Stimulated activated naive B cell treated with anti-CD40 and anti-IgM and Interleukin-4, amounts not matched to agents 10 μg/mL and 1 μg/mL and 100 μg/mL, for 72 hours (primary cell): ENCODE measurements around the gene OXTR.

ENCODE experiments used
- ATAC-seq, 2 donors: fragments of 150-1000 bp; cut with Tn5 transposase; replicated peaks; 2 replicates each; pipeline ENCODE4 v1.10.0; 2021; ENCODE audit warnings: moderate library complexity in 1 of 2
- DNase-seq: peaks from one replicate; pipeline ENCODE4 v3.0.0; 2021
- H3K27ac Mint-ChIP-seq: one replicate; pipeline ENCODE4 v1.8.0; 2022; ENCODE audit warnings: mild to moderate bottlenecking, mixed read lengths
- H3K27me3 Mint-ChIP-seq, 2 donors: one replicate each; pipeline ENCODE4 v1.8.0; 2022; ENCODE audit warnings: mixed read lengths in 2 of 2
- H3K36me3 Mint-ChIP-seq, 2 donors: one replicate each; pipeline ENCODE4 v1.8.0; 2022; ENCODE audit warnings: mixed read lengths in 2 of 2, mild to moderate bottlenecking in 1 of 2
- H3K4me1 Mint-ChIP-seq, 2 donors: one replicate each; pipeline ENCODE4 v1.8.0; 2022; ENCODE audit warnings: mixed read lengths in 2 of 2, mild to moderate bottlenecking in 1 of 2
- H3K4me3 Mint-ChIP-seq, 2 donors: one replicate each; pipeline ENCODE4 v1.8.0; 2022; ENCODE audit warnings: mild to moderate bottlenecking in 2 of 2, mixed read lengths in 2 of 2, moderate library complexity in 1 of 2
- H3K9me3 Mint-ChIP-seq, 2 donors: one replicate each; pipeline ENCODE4 v1.8.0; 2022; ENCODE audit warnings: mixed read lengths in 2 of 2, mild to moderate bottlenecking in 1 of 2

Gene OXTR

DNA sequence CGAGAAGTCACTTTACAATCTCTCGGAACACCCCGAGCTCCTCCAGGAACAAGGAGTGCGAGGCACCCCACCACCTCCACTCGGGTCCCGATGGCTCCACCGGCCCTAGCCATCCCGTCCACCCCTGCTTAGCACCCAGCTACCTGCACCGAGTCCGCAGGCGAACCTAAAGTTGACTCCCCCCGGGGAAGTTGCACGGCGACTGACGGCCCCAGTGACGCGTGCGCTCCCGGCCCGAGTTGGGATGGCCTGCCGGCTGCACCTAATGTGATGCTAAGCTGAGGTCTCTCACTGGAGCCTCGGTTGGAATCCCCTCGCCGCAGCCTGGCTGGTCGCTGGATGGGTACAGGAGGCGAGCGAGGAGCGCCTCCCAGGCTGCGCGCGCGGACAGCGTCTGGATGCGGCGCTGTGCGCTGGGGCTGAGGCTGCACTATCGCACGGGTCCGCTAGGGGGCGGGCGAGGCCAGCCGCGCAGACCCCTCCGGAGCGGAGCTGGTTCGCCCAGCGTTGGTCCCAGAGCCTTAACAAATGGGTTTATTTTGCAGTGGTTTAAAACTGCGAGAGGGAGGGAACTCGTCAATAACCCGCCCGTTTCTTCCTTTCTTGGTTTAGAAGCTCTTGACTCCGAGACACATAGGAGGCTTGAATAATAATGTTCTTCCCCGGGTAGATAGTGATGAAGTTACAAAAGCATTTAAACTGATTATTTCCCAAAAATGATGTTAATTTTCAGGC, at the start of gene OXTR:
Gene OXTR (minus strand): TSS at position 526 of the 735 bp plus-strand sequence. CDS start 1,426 bp downstream, outside the sequence.
- H3K36me3 Mint-ChIP-seq: peaks cover 0 to 2% of the 10 kb centered on the region in 2 donors
- H3K27me3 Mint-ChIP-seq: peaks cover 34 to 47% of the 10 kb centered on the region in 2 donors
- DNase-seq: peak; percentile 53

DNA sequence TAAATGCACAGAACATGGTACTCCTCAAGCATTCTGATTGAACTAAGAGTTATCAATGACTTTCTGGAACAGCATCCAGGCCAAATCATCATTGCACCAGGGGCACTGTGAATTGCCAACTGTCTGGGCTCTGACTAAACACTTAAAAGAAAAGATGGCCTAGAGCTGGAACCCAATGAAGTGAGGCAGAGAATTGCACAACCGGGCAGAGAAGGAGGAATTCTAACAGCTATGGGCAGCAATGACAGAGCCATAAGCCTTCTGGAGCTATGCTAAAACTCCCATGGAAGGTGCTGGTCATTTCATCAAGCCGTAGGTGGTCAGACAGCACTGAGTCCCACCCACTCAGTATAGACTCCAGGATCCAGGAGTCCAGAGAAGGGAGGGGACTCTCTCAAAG, 48.1 kb upstream of the OXTR start:
- no peaks in the 10 kb centered on the region for H3K4me1 Mint-ChIP-seq

More for the DNA sequence above, at the start of gene OXTR:
- peak; percentile 82 to 84 for ATAC-seq
- Mint-ChIP-seq H3K27ac (peak within 1 kb of the TSS; percentile 33), H3K9me3 (no peaks in the 10 kb centered on the region), H3K4me3 (peak within 1 kb of the TSS; percentile 87), H3K4me1 (peaks cover 13 to 30% of the 10 kb centered on the region in 2 donors)

DNA sequence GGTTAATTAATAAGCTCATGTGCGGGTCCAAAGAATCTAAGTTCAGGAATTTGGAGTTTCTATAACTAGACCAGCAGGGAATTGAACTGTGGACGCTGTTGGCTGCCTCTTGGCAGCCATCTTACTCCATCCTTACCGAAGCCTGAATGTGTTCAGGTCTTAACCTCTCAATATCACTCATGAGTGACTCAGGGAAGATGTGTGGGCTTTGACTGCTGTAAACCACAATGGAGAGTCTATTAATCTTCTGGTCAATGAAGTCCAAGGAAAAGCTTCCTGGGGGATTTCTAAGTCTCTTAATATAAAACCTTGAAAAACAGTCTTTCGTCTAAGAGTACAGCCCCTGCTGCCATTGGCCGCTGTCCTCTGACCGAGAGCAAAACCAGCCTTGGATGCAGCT, 46.7 kb upstream of the OXTR start:
- H3K4me1 Mint-ChIP-seq: no peaks in the 10 kb centered on the region
- no peak for ATAC-seq
- no peaks in the 10 kb centered on the region for H3K27me3 Mint-ChIP-seq
- peaks cover 6 to 17% of the 10 kb centered on the region in 2 donors for H3K36me3 Mint-ChIP-seq
- peaks cover 18% of the 10 kb centered on the region in 2 donors for H3K9me3 Mint-ChIP-seq
- no peak overlapping the region for H3K27ac Mint-ChIP-seq
- no peak overlapping the region for H3K4me3 Mint-ChIP-seq
- DNase-seq: no peak

More for the DNA sequence above, 48.1 kb upstream of the OXTR start:
- DNase-seq (no peak), ATAC-seq (no peak)
- H3K9me3 Mint-ChIP-seq: peaks cover 22 to 24% of the 10 kb centered on the region in 2 donors
- no peaks in the 10 kb centered on the region for H3K27me3 Mint-ChIP-seq
- H3K4me3 Mint-ChIP-seq: no peak overlapping the region
- peaks cover 10 to 23% of the 10 kb centered on the region in 2 donors for H3K36me3 Mint-ChIP-seq
- no peak overlapping the region for H3K27ac Mint-ChIP-seq

- no peaks in the 10 kb centered on the region for H3K27me3 Mint-ChIP-seq
- H3K9me3 Mint-ChIP-seq: peaks cover 9 to 10% of the 10 kb centered on the region in 2 donors
- H3K27ac Mint-ChIP-seq: no peak overlapping the region
- H3K36me3 Mint-ChIP-seq: peaks cover 4 to 12% of the 10 kb centered on the region in 2 donors
- DNase-seq (no peak), ATAC-seq (no peak)
- no peak overlapping the region for H3K4me3 Mint-ChIP-seq
- H3K4me1 Mint-ChIP-seq: no peaks in the 10 kb centered on the region
These were observed 44.0 kb upstream of the OXTR start for GRCh38 chr3:8813411-8813810.

- Mint-ChIP-seq H3K4me3 (no peak overlapping the region), H3K36me3 (peaks cover 0 to 1% of the 10 kb centered on the region in 2 donors), H3K9me3 (peaks cover 3 to 4% of the 10 kb centered on the region in 2 donors), H3K4me1 (no peaks in the 10 kb centered on the region), H3K27me3 (no peaks in the 10 kb centered on the region), H3K27ac (no peak overlapping the region)
- no peak for DNase-seq
- ATAC-seq: no peak
These were observed 41.1 kb upstream of the OXTR start for GRCh38 chr3:8810561-8810960.

DNA sequence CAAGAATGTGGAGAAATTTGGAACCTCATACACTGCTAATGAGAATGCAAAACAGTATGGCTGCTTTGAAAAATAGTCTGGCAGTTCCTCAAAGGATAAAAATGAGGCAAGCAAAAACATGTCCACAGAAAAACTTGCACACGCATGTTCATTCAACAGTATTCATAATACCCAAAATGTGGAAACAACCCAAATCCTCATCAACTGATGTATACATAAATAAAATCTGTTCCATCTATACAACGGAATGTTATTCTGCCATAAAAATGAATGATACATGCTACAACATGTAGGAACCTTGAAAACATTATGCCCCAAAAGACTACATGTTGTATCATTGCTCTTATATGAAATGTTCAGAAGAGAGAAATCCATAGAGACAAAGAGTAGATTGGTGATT, 36.4 kb upstream of the OXTR start:
- H3K27me3 Mint-ChIP-seq: no peaks in the 10 kb centered on the region
- H3K36me3 Mint-ChIP-seq: peaks cover 0 to 2% of the 10 kb centered on the region in 2 donors
- H3K4me1 Mint-ChIP-seq: no peaks in the 10 kb centered on the region
- no peak overlapping the region for H3K27ac Mint-ChIP-seq
- ATAC-seq (no peak), DNase-seq (no peak)
- peaks cover 3 to 5% of the 10 kb centered on the region in 2 donors for H3K9me3 Mint-ChIP-seq
- H3K4me3 Mint-ChIP-seq: no peak overlapping the region

DNA sequence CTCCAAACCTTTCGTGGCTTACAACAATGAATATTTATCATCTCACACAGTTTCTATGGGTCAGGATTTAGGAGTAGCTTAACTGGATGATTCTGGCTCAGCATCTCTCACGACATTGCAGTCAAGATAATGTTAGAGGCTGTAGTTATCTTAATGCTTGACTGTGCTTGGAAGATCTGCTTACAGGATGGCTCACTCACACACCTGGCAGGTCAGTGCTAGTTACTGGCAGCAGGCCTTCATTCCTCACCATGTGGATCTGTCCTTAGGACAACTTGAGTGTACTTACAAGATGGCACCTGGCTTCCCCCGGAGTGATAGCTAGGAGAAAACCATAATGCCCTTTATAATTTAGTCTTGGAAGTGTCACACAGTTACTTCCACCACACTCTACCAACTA, 32.8 kb upstream of the OXTR start:
- no peaks in the 10 kb centered on the region for H3K4me1 Mint-ChIP-seq
- peaks cover 1 to 11% of the 10 kb centered on the region in 2 donors for H3K36me3 Mint-ChIP-seq
- no peak overlapping the region for H3K27ac Mint-ChIP-seq
- H3K4me3 Mint-ChIP-seq: no peak overlapping the region
- ATAC-seq (no peak), DNase-seq (no peak)
- H3K27me3 Mint-ChIP-seq: no peaks in the 10 kb centered on the region
- H3K9me3 Mint-ChIP-seq: peaks cover 8 to 14% of the 10 kb centered on the region in 2 donors

DNA sequence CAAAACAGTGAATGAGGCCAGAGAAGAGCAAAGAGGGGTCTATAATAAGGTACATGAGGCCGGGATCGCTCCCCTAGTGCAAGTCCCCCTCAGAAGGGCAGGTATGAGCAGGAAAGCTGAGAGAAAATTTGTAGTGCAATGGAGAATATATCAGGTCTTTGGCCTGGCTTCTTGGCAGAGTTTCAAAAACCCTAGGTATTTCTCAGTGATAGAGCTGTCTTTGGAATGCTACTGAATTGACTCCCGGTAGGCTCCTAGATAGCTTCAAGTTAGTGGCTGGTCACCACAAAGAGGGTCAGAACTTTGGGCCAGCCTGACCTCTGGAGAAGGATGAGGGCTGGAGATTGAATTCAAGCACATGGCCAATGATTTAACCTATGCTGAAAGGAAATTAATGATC, 30.6 kb upstream of the OXTR start:
- Mint-ChIP-seq H3K36me3 (peaks cover 1 to 16% of the 10 kb centered on the region in 2 donors), H3K9me3 (peaks cover 7 to 14% of the 10 kb centered on the region in 2 donors), H3K27me3 (no peaks in the 10 kb centered on the region), H3K27ac (no peak overlapping the region), H3K4me1 (no peaks in the 10 kb centered on the region), H3K4me3 (no peak overlapping the region)
- ATAC-seq: no peak
- DNase-seq: no peak

GRCh38 chr3:8794247-8794646, 24.8 kb upstream of the OXTR start:
- H3K36me3 Mint-ChIP-seq: peaks cover 2 to 11% of the 10 kb centered on the region in 2 donors
- H3K4me3 Mint-ChIP-seq: no peak overlapping the region
- H3K9me3 Mint-ChIP-seq: peaks cover 4 to 5% of the 10 kb centered on the region in 2 donors
- ATAC-seq (no peak), DNase-seq (no peak)
- H3K27ac Mint-ChIP-seq: no peak overlapping the region
- H3K27me3 Mint-ChIP-seq: no peaks in the 10 kb centered on the region
- H3K4me1 Mint-ChIP-seq: no peaks in the 10 kb centered on the region

- H3K4me1 Mint-ChIP-seq: no peaks in the 10 kb centered on the region
- H3K27ac Mint-ChIP-seq: no peak overlapping the region
- no peak overlapping the region for H3K4me3 Mint-ChIP-seq
- ATAC-seq (no peak), DNase-seq (no peak)
- peaks cover 2 to 11% of the 10 kb centered on the region in 2 donors for H3K36me3 Mint-ChIP-seq
- peaks cover 7 to 9% of the 10 kb centered on the region in 2 donors for H3K9me3 Mint-ChIP-seq
- H3K27me3 Mint-ChIP-seq: no peaks in the 10 kb centered on the region
These were observed 23.8 kb upstream of the OXTR start for GRCh38 chr3:8793242-8793641.

DNA sequence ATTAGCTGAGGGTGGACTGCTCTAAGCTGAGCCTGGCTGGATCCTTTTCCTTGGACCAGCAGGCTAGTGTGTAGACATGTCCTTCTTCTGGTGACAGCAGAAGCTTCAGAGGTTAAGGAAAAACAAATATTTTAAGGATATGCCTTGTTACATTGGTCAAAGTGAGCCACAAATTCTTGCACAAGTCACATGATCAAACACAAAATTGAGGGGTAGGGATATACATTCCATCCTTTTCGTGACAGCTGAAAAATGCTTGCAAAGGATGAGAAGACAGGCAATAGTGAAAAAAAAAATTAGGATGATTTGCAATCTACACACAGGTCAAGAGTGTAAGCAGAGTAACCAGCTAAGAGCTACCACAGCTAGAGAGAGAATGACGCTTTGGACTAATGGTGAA, 21.1 kb upstream of the OXTR start:
- Mint-ChIP-seq H3K4me1 (no peaks in the 10 kb centered on the region), H3K4me3 (no peak overlapping the region), H3K27ac (no peak overlapping the region), H3K36me3 (peaks cover 2 to 8% of the 10 kb centered on the region in 2 donors), H3K27me3 (no peaks in the 10 kb centered on the region), H3K9me3 (peaks cover 7 to 9% of the 10 kb centered on the region in 2 donors)
- no peak for ATAC-seq
- no peak for DNase-seq

DNA sequence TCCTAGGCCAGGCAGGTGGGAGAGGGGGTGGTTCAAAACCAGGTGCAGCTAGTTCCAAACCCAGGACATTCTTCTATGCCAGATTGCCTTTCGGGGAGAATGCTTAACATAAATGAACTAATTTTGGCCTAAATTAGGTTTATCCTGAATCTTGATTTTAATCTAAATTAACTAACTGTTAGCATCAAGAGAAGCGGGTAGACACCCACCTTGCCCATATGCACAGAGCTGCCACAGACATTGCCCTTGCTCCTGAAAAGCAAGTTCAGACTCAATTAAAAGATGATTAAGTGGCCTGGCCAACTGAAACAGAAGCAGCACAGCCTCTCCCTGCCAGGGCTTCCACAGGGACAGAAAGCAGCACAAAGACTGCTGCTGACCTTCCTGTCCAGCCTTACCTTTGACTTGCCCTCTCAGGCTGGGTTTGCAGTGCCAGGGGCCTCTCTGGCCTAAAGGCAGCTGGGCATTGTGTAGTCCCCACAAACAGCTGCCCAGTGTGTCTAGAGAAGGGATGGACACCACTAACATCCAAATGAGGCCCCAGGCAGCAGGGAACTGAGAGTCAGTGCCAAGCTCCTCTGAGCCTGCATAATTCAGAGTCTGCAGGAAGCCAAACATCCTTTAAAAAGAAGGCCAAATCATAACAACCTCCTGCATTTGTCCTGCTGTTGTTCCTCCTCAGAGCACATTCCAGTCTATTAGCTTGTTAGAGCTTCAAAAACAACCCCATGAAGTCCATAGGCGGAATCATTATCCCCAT, 15.4 kb upstream of the OXTR start:
- no peak for DNase-seq
- Mint-ChIP-seq H3K27me3 (no peaks in the 10 kb centered on the region), H3K27ac (no peak overlapping the region), H3K36me3 (no peaks in the 10 kb centered on the region), H3K4me3 (no peak overlapping the region), H3K4me1 (no peaks in the 10 kb centered on the region), H3K9me3 (peaks cover 7 to 9% of the 10 kb centered on the region in 2 donors)
- ATAC-seq: no peak

DNA sequence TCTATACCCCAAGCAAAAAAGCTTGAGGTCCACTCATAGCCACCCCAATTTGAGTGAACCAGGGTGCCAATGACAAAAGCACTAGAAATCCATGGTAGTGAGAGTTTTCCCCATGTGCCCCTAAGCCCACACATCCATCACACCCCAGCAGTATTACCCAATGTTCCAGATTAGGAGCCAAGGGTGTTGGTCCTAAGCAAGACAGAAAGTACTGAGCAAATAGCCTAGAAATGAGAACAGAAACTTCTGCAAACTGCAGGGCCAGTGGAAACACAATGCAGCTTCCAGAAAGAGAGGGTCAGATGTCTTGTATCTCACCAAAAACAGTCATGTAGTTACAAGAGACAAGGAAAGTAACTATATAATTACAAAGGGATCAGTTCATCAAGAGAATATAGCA, 10.9 kb upstream of the OXTR start:
- no peak for ATAC-seq
- H3K9me3 Mint-ChIP-seq: no peaks in the 10 kb centered on the region
- H3K4me1 Mint-ChIP-seq: peaks cover 0 to 2% of the 10 kb centered on the region in 2 donors
- H3K27ac Mint-ChIP-seq: no peak overlapping the region
- no peak overlapping the region for H3K4me3 Mint-ChIP-seq
- H3K36me3 Mint-ChIP-seq: no peaks in the 10 kb centered on the region
- peaks cover 9 to 21% of the 10 kb centered on the region in 2 donors for H3K27me3 Mint-ChIP-seq
- DNase-seq: no peak

- Mint-ChIP-seq H3K27ac (no peak overlapping the region), H3K36me3 (no peaks in the 10 kb centered on the region), H3K4me3 (no peak overlapping the region), H3K27me3 (peaks cover 9 to 21% of the 10 kb centered on the region in 2 donors), H3K4me1 (peaks cover 0 to 2% of the 10 kb centered on the region in 2 donors), H3K9me3 (no peaks in the 10 kb centered on the region)
- ATAC-seq (no peak), DNase-seq (no peak)
These were observed 9.1 kb upstream of the OXTR start for GRCh38 chr3:8778475-8778874.

GRCh38 chr3:8777978-8778267, 8.5 kb upstream of the OXTR start:
- H3K27me3 Mint-ChIP-seq: peaks cover 9 to 21% of the 10 kb centered on the region in 2 donors
- H3K36me3 Mint-ChIP-seq: no peaks in the 10 kb centered on the region
- ATAC-seq: no peak
- no peak overlapping the region for H3K4me3 Mint-ChIP-seq
- no peaks in the 10 kb centered on the region for H3K9me3 Mint-ChIP-seq
- no peak for DNase-seq
- no peak overlapping the region for H3K27ac Mint-ChIP-seq
- H3K4me1 Mint-ChIP-seq: peaks cover 0 to 2% of the 10 kb centered on the region in 2 donors
